GM21825 (cell line): ENCODE data around the gene CALCB.

ENCODE experiments used
- ATAC-seq: cut with Tn5 transposase; IDR thresholded peaks from one replicate; pipeline ENCODE4 v1.9.1; 2021; ENCODE audit warnings: mild to moderate bottlenecking, moderate library complexity; ENCODE audit not compliant: unreplicated experiment

CALCB gene

DNA sequence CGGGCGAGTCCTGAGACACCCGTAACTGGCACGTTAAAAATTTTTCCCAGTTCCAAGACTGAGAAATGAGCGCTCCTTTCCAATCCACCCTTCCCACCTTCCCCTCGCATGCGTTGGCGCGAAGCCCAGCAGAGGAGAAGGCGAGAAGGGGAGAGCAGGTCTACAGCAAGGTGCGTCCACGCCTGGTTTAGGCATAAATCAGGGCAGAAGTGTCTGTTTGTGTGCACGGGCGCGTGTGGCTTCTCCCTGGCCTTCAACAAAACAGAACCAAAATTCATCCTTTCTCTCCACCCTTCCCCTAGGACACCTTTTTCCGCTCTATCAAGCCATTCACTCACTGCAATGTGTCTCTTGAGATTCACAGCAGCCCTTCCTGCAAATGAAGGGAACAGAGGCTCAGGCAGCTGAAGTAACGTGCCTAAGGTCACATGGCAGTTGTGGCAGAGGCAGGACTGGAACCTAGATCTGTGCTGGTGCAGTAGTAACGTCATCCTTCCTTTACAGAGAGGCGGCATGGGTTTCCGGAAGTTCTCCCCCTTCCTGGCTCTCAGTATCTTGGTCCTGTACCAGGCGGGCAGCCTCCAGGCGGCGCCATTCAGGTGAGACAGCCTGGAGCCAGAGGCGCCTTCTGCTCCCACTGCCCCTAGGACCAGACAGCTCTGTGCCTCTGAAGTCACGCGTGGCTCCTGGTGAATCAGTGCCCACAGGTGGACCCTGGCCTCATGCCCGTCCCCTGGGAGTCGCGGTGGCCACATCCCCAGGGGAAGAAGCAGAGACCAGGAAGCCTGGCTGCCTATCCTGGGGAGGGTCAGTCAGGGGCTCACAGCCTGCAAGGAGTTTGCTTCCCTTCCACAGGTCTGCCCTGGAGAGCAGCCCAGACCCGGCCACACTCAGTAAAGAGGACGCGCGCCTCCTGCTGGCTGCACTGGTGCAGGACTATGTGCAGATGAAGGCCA lies 1.1 kb downstream of the CALCB start:
- ATAC-seq = peak; percentile 93

GRCh38 chr11:15075162-15075526 lies 1.8 kb downstream of the CALCB start:
- no peak for ATAC-seq

DNA sequence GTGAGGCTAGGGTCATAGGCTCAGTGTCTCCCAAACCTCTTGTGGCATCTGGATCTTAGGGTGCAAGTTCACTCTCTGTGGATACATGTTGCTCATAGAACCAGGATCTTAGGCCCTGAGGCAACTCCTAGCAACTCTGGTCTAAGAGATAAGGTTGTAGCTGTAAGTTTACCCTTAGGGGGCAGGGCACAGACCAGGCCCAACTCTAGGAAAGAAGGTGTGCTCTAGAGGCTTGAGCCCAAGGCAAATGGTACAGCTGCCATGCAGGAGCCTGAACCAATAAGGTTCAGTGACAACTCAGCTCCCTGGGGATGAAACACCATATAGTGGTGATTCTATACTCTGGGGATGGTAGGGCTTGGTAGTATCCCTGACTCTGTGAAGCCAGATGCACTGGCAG lies 17.8 kb downstream of the CALCB start:
- no peak for ATAC-seq

GRCh38 chr11:15091625-15092024 lies 18.2 kb downstream of the CALCB start:
- ATAC-seq = no peak

- ATAC-seq = no peak
Measured at GRCh38 chr11:15093432-15093831, 20.0 kb downstream of the CALCB start.

- ATAC-seq = no peak
Measured at GRCh38 chr11:15095736-15096228, 22.4 kb downstream of the CALCB start.

DNA sequence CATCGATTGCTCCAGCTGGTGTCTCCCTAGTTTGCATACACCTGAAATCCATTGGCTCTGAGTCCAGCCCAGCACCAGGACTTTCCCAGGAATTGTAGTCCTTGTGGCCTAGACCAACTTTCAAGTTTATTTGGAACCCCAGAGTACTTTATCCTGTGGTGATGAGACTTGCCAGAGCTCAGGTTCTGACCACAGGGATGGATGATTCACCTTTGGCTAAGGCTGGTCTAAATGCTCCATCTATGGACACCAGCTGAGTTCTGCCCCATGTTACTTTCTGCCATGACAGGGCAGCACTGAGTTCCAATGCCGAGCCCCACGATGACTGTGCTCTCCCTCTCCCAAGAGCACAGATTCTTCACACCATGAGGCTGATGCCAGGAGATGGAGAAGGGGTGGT lies 24.0 kb downstream of the CALCB start:
- ATAC-seq = no peak

DNA sequence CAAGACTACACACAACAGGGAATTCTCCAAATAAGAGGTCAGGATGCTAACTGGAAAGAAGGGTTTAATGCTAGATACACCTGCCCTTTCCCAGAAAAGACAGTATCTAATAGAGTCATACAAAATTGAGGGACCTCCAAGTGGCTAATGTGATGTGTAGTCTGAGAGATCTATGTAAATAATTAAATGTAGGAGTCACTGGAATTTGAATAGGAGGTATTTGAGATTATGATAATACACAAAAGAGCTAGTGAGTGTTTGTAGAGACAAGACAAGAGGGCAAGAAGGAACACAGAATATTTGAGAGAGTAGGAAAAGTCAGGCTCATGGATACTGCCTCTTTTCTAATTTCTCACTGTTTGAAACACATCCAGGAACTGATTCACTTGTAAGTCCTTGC lies 25.9 kb downstream of the CALCB start:
- ATAC-seq = no peak

GRCh38 chr11:15101072-15101709 lies 27.8 kb downstream of the CALCB start:
- peak; percentile 71 for ATAC-seq

- ATAC-seq = no peak
Measured at GRCh38 chr11:15104166-15104565, 30.8 kb downstream of the CALCB start.

GRCh38 chr11:15106201-15106965 lies 33.0 kb downstream of the CALCB start:
- no peak for ATAC-seq

DNA sequence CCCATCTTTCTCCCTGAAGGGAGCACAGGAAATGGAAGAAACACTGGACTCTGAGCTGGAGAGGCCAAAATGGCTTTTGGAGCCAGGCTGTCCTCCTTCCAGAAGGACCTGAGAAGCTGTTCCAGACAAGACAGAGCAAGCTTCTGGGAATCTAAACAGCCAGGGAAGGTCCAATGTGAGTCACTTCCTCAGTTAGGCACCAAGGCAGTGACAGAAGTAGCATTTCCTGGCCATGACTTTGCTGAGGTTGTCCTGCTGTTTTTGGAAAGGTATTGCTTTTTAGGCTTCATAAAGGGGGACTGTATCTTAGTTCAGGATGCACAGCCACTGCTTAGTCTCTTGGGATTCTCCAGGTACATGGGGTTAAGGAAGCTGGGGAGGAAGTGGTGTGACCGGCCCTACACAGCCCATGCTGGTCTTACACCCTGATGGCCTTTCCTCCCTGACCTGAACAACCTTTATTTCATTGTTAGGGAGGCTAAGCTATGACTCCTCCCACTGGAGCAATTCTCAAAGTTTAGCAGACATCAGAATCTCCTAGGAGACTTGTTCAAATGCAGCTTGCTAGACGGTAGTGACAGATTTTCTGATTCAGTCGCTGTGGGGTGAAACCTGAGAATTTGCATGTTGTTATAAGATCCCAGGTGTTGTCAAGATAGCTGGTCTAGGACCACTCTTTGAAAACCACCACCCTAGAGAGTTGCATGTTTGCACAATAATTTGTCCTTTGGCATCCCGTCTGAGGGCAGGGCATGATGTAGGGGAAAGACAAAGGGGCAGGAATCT lies 34.5 kb downstream of the CALCB start:
- ATAC-seq = peak; percentile 75

DNA sequence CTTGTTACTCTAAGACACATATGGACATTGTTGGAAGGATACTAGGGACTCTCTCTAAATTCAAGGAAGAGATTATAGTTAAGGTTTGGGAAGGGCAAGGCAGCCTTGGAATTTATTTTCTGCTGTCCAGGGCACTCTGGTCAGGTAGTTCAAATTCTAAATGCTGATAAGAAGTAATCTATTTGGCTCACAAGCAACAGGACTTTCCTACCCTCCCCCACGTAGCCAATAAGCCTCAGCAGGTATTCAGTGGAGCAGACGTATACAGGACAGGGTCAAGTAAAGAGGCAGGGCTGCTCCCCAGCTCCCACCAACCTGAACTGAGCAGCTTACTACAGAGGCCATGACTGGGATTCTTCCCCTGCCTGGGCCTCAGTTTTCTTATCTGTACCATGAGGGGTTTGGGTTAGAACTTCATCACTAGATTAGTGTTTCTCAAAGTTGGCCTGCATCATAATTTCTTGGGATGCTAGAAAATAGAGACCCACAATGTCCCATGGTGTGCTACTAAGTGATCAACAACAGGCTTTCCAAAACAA lies 35.3 kb downstream of the CALCB start:
- ATAC-seq = no peak

DNA sequence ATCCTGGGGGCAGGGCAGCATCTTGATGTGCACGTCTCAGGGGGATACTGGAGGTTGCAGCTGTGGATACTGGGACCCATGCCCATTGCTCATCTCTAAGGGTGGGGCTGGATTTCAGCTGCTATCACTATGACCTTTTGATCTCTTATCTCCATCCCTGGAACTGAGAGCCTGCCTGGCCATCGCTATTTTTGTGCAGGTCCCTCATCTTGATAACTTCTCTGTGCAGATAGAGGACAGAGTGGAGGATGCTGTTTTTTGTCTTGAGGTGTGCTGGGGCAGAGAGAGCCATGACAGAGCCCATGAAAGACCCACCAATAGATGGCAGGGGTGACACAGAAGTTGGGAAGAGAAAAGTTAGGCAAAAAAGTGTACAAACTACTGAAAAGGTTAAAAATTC lies 36.2 kb downstream of the CALCB start:
- no peak for ATAC-seq

DNA sequence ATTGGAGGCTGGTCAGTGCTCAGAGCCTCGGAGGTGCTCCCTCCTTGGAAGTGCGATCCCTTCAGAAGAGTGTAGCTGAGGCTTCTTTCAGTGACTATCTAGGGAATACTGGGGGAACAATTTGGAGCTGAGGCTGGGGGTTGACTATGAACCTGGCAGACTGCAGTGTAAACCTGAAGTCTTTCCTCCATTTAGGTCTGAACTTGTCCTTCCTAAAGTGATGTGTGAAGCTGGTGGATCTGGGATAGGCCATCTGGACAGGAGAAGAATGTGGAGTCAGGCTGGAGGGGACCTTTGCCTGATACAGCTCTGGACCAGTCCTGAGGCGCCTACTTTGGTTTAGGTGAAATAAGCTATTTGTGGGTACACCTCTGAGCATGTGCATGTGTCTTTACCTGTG lies 37.8 kb downstream of the CALCB start:
- ATAC-seq = no peak

DNA sequence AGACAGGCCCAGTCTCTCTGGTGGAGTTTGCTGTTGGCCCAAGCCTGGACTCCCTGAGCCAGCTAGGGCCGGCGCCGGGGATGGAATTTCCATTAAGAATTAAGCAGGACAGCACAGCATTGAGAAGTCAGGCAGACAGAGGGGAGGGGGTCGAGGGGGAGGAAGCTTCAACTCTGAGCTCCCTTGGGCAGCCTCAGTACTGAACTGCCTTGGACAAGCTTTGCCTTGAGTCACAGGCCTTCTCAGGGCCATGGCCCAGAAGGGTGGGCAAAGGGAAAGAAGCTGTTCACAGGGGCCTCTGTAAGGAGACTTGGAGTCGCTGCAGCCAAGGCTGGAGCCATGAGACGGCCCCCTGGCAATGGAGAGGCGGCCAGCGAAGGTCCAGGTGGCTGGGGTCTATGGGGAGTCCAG lies 38.7 kb downstream of the CALCB start:
- no peak for ATAC-seq

DNA sequence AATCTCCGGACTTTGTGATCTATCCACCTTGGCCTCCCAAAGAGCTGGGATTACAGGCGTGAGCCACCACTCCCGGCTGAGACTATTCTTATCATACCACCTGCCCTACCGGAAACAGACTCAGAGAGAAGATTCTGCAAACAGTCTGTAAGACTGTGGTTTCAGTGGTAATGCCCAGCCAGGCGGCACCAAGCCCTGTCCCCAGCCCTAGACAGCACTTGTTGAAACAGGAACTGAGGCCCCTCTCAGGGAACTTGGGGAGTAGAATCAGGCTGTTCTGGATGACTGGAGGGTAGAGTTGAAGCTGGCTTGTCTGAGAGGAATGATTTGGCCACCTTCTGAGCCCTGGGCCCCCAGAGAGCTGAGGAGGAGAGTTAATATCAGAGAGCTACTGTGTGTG lies 40.0 kb downstream of the CALCB start:
- peak; percentile 95 for ATAC-seq

DNA sequence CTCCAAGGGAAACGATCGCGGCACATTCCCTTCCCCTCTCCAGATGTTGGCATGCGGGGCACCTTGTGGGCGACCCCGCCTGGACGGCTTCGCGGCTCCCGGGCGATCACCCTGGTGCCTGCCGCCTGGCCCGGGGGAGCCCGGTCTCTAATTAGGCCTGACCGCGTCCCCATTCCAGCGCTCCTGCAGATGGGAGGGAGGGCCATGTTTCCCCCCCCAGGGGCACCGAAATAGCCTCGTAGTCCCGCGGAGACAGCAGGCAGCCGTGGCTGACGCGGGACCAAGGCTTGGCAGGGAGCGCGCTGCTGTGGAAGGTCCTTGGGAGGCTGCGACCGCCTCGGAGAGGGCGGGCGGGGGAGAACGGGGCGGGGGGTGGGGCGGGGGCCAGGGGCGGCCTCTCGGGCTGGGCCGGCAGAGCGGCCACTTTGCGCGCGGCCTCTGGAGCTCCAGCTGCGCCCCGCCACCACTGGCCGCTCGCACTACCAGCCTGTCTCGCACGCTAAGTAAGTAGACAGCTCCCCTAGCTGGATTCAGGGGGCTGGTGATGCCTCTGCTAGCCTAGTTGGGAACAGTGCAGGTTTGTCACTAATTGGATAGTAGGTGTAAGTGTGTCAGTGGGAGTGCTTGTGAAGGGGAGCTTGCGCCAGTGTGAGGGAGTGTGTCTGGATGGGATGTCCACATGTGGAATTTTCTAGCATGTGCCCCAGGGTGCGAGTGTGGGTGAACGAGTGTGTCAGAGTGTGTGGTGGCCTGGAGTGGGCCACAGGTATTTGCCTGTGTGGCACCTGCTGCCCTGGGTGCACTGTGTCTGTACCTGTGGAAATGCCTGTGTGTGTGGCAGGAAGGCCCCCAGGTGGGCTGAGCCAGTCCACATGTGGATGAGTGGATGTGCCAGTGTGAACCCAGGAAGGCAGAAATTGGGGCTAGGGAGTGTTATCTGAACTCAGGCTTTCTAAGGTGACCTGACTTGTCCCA lies 41.4 kb downstream of the CALCB start, which contains the start of gene INSC:
TSS of gene INSC (plus strand) at position 423 of the 975 bp plus-strand sequence. CDS start 34,252 bp downstream, outside the sequence.
- ATAC-seq = no peak

DNA sequence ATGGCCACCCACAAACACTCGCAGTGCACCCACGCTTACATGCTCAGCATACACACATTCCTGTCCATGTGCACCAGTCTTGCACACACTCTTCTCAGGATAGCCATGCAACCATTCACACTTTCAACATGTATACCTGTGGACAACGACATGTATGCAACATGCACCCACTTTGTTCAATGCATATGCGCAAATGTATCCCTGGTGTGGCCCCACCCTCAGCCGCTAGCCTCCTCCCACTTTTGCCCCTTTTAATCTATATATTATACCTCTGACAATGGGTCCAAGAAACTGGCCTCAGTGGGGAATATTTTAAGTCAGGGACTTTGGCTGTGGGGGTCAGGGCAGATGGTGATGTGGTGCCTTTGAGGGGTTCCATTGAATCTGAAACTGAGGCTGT lies 42.3 kb downstream of the CALCB start:
- ATAC-seq = no peak
